GM13976 (cell line): ENCODE data around the gene GLIS1.

Experiments used
- DNase-seq: peaks from one replicate; pipeline ENCODE4 v3.0.0; 2012; ENCODE audit warnings: low spot score
- CTCF ChIP-seq: IDR thresholded peaks from 2 replicates; pipeline ENCODE4 v1.5.1; 2012; ENCODE audit warnings: borderline replicate concordance, mild to moderate bottlenecking; ENCODE audit not compliant: insufficient read depth; ENCODE audit errors: extremely low read depth, missing control alignments, control extremely low read depth
- in situ Hi-C: fragments of 300-500 bp; cut with MboI; formaldehyde crosslinking; loops from one replicate; pipeline ENCODE4 v1.12.0; 2022; ENCODE audit warnings: low sequenced_read_pairs, mixed read lengths, inconsistent platforms; ENCODE audit not compliant: unreplicated experiment

GLIS1 gene

GRCh38 chr1:53579221-53580008 is 159.5 kb downstream of the GLIS1 start:
- in situ Hi-C loops = no loop called here
- DNase-seq = no peak
- no peak for TF ChIP-seq CTCF

- in situ Hi-C loops = no loop called here
- no peak for TF ChIP-seq CTCF
These were observed 160.6 kb downstream of the GLIS1 start for GRCh38 chr1:53578358-53578757.

GRCh38 chr1:53577761-53578100 is 161.2 kb downstream of the GLIS1 start:
- TF ChIP-seq CTCF = no peak
- no peak for DNase-seq
- in situ Hi-C loops = no loop called here

More at GRCh38 chr1:53578358-53578757, 160.6 kb downstream of the GLIS1 start:
- DNase-seq = no peak

GRCh38 chr1:53576866-53577760 is 161.9 kb downstream of the GLIS1 start:
- no peak for DNase-seq
- in situ Hi-C loops = no loop called here

GRCh38 chr1:53576381-53576801 is 162.6 kb downstream of the GLIS1 start:
- in situ Hi-C loops = no loop called here
- no peak for DNase-seq

More at GRCh38 chr1:53576866-53577760, 161.9 kb downstream of the GLIS1 start:
- no peak for TF ChIP-seq CTCF

GRCh38 chr1:53575955-53576320 is 163.0 kb downstream of the GLIS1 start:
- DNase-seq = no peak
- no peak for TF ChIP-seq CTCF

More at GRCh38 chr1:53576381-53576801, 162.6 kb downstream of the GLIS1 start:
- TF ChIP-seq CTCF = no peak

More at GRCh38 chr1:53575955-53576320, 163.0 kb downstream of the GLIS1 start:
- in situ Hi-C loops = no loop called here
